HEK293T (cell line): ENCODE measurements around the gene PLXNA3.

Experiments
- BHLHE40 ChIP-seq: fragments of 450-650 bp; IDR thresholded peaks from 2 replicates; pipeline ENCODE4 v1.6.1; 2016; ENCODE audit warnings: mild to moderate bottlenecking, moderate library complexity, borderline replicate concordance
- CTBP1 ChIP-seq: fragments of 450-650 bp; IDR thresholded peaks from 2 replicates; pipeline ENCODE4 v1.6.1; 2016; ENCODE audit warnings: borderline replicate concordance
- ELF4 ChIP-seq: fragments of 450-650 bp; IDR thresholded peaks from 2 replicates; pipeline ENCODE4 v1.6.1; 2017; ENCODE audit warnings: antibody characterized with exemption
- FOXM1 ChIP-seq: fragments of 450-650 bp; IDR thresholded peaks from 2 replicates; pipeline ENCODE4 v1.6.1; 2017; ENCODE audit warnings: mild to moderate bottlenecking, borderline replicate concordance
- SP1 ChIP-seq: fragments of 450-650 bp; IDR thresholded peaks from 2 replicates; pipeline ENCODE4 v1.6.1; 2017
- SUZ12 ChIP-seq: fragments of 450-650 bp; IDR thresholded peaks from 2 replicates; pipeline ENCODE4 v1.6.1; 2016; ENCODE audit warnings: mild to moderate bottlenecking

DNA sequence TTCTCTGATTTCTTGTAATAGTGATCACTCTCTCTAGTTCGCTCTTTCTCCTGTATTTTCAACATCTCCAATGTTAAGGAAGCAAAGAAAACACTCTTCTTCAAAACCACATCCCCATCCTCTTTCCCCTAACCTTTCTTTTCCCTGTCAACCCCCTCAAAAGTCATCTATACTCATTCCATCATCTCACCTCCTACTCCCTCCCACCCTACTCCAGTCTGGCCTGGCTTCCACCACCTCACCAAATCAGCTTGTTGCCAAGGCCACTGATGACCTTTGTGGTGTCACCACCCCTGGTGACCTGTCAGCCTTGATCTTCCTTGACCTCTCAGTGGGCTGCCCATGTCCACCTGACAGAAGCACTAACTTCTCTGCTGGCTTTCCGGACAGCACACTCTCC is 55.6 kb downstream of the PLXNA3 start:
- no peak for TF ChIP-seq BHLHE40
- no peak for TF ChIP-seq SP1
- no peak for TF ChIP-seq ELF4
- no peak for TF ChIP-seq CTBP1
- TF ChIP-seq FOXM1: no peak
- no peak for TF ChIP-seq SUZ12
